KMS-11 (cell line): Measurements from ENCODE around the gene TC2N.
"Not testable (repeated sequence)": the region's sequence is repeated elsewhere in the genome, so short reads cannot be mapped to it uniquely, and the experiment has no call there.

Experiments
- H2AFZ ChIP-seq: fragments of 200-600 bp; sonication (generic); 2 replicates; pipeline ENCODE4 v1.6.1; 2016; ENCODE audit warnings: antibody characterized with exemption, mixed run types, low read depth
- H3K27ac ChIP-seq: fragments of 200-600 bp; sonication (generic); 2 replicates; pipeline ENCODE4 v1.6.1; 2016; ENCODE audit warnings: mild to moderate bottlenecking, mixed run types
- H3K27me3 ChIP-seq: fragments of 200-600 bp; sonication (generic); 2 replicates; pipeline ENCODE4 v1.6.1; 2017; ENCODE audit warnings: mild to moderate bottlenecking, low read depth, mixed run types, moderate library complexity; ENCODE audit not compliant: insufficient read depth
- H3K36me3 ChIP-seq: fragments of 200-600 bp; sonication (generic); 2 replicates; pipeline ENCODE4 v1.6.1; 2017; ENCODE audit warnings: mild to moderate bottlenecking, mixed run types; ENCODE audit not compliant: insufficient read depth
- H3K4me1 ChIP-seq: fragments of 200-600 bp; sonication (generic); 2 replicates; pipeline ENCODE4 v1.6.1; 2016; ENCODE audit warnings: mild to moderate bottlenecking, low read depth, mixed run types; ENCODE audit not compliant: poor library complexity, severe bottlenecking
- H3K4me2 ChIP-seq: fragments of 200-600 bp; sonication (generic); 2 replicates; pipeline ENCODE4 v1.7.0; 2016; ENCODE audit warnings: mild to moderate bottlenecking, mixed run types
- H3K4me3 ChIP-seq: fragments of 200-600 bp; sonication (generic); IDR thresholded peaks from 2 replicates; pipeline ENCODE4 v1.6.1; 2017; ENCODE audit warnings: low read depth, low read length, mixed read lengths; ENCODE audit not compliant: insufficient read depth
- H3K79me2 ChIP-seq: fragments of 200-600 bp; sonication (generic); 2 replicates; pipeline ENCODE4 v1.6.1; 2016; ENCODE audit warnings: low read depth, mixed run types; ENCODE audit not compliant: insufficient read depth
- H3K9ac ChIP-seq: fragments of 200-600 bp; sonication (generic); 2 replicates; pipeline ENCODE4 v1.6.1; 2016; ENCODE audit warnings: mild to moderate bottlenecking, mixed run types
- H4K20me1 ChIP-seq: fragments of 200-600 bp; sonication (generic); 2 replicates; pipeline ENCODE4 v1.6.1; 2016; ENCODE audit warnings: mild to moderate bottlenecking, mixed run types; ENCODE audit not compliant: insufficient read depth
- TF ChIP-seq, protein P1 (sequence below): fragments of 200-600 bp; sonication (generic); conservative IDR thresholded peaks from 2 replicates; pipeline ENCODE4 v1.6.1; 2017; ENCODE audit warnings: low read depth, mild to moderate bottlenecking, antibody characterized with exemption, low read length, moderate library complexity, mixed read lengths

TC2N gene

DNA sequence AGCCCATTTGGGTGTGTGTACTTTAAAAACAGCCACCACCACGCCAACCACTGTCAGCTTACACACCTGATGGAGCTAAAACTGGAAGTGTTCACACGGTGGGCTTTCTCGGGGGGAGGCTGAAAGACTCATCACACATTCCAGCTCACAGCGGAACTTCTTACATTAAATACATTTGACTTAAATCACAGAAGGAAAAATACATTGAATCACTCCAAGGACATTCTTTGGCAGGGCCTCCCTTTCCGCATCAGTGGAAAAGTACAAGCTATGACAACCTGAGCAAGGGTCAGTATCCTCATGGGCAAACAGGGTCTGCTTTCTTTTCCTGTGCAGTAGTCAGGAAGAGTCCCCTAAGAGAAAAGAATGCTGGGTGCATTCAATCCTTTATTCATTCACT is 31.0 kb upstream of the TC2N start:
- H3K27ac ChIP-seq: no peak overlapping the region
- H3K9ac ChIP-seq: no peak overlapping the region
- H3K36me3 ChIP-seq: no peaks in the 10 kb centered on the region
- H3K27me3 ChIP-seq: no peaks in the 10 kb centered on the region
- H2AFZ ChIP-seq: no peak overlapping the region
- H3K4me2 ChIP-seq: no peak overlapping the region
- H3K4me3 ChIP-seq: no peak overlapping the region
- TF ChIP-seq, protein P1, sequence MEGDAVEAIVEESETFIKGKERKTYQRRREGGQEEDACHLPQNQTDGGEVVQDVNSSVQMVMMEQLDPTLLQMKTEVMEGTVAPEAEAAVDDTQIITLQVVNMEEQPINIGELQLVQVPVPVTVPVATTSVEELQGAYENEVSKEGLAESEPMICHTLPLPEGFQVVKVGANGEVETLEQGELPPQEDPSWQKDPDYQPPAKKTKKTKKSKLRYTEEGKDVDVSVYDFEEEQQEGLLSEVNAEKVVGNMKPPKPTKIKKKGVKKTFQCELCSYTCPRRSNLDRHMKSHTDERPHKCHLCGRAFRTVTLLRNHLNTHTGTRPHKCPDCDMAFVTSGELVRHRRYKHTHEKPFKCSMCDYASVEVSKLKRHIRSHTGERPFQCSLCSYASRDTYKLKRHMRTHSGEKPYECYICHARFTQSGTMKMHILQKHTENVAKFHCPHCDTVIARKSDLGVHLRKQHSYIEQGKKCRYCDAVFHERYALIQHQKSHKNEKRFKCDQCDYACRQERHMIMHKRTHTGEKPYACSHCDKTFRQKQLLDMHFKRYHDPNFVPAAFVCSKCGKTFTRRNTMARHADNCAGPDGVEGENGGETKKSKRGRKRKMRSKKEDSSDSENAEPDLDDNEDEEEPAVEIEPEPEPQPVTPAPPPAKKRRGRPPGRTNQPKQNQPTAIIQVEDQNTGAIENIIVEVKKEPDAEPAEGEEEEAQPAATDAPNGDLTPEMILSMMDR: no peak
- H3K4me1 ChIP-seq: no peaks in the 10 kb centered on the region
- H4K20me1 ChIP-seq: no peaks in the 10 kb centered on the region
- H3K79me2 ChIP-seq: no peaks in the 10 kb centered on the region

DNA sequence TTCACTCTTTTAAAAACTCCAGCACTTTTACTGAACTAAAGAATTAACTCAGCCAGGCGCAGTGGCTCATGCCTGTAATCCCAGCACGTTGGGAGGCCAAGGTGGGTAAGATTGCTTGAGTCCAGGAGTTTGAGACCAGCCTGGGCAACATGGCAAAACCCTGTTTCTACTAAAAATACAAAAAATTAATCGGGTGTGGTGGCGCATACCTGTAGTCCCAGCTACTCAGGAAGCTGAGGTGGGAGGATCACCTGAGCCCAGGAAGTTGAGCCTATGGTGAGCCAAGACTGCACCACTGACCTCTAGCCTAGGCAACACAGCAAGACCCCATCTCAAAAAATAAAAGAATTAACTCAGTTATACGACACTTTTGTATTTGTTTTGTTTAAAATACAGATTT is 30.4 kb upstream of the TC2N start:
- H3K27ac ChIP-seq, H3K9ac ChIP-seq, H3K27me3 ChIP-seq, H3K79me2 ChIP-seq, H4K20me1 ChIP-seq, H2AFZ ChIP-seq, H3K4me1 ChIP-seq, H3K4me3 ChIP-seq, H3K36me3 ChIP-seq, H3K4me2 ChIP-seq: not testable (repeated sequence)

DNA sequence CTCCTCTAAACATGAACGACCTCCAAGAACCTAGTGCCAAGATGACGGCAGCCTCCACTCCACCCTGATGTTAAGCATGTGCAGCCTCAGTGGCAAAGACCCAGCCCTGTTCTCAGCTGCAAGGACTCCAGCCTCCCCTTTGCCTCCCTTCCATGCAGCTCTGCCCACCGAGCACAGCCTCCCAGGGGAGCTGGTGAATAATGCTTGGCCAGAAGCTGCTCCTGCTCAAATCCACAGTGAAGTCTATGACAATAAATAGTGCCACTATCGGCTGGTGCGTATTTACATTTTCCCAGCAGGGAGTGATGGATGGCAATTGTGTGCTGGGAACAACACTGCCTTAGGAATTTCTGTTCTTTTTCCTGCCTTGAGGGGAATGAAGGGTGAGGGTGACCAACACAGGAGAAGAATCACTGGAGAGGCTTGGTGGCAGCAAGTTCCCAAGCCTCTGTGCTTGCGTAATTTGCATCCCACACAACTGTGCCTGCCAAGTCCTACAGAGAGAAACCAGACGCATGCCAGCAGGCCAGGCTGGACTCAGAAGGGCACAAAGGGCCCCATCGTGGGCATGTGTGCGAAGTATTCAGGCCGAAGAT is 29.9 kb upstream of the TC2N start:
- H3K4me2 ChIP-seq: no peak overlapping the region

DNA sequence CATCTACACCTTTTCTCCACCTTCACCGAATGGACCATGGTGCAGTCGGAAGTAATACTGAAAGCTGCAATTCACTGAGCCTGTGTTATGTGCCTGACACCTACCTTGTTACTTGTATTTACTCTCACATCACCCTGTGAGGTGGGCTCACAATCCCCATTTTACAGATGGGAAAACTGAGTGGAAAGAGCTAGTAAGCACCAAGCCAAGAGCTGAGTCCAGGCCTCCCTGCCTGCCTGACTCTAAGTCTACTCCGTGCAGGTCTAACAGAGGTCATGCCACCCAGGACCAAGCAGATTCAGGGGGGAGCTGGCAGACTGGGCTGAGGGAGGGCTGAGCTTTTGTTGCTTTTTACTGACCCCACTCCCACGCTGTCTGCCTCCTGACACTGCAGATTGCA is 29.1 kb upstream of the TC2N start:
- TF ChIP-seq, protein P1: no peak

More for the DNA sequence above, 29.9 kb upstream of the TC2N start:
- no peak overlapping the region for H3K9ac ChIP-seq
- no peak overlapping the region for H3K27ac ChIP-seq
- H3K27me3 ChIP-seq: no peaks in the 10 kb centered on the region
- no peaks in the 10 kb centered on the region for H3K36me3 ChIP-seq
- H4K20me1 ChIP-seq: no peaks in the 10 kb centered on the region
- H2AFZ ChIP-seq: no peak overlapping the region
- no peak overlapping the region for H3K4me3 ChIP-seq
- no peaks in the 10 kb centered on the region for H3K4me1 ChIP-seq
- no peaks in the 10 kb centered on the region for H3K79me2 ChIP-seq
- TF ChIP-seq, protein P1: no peak

DNA sequence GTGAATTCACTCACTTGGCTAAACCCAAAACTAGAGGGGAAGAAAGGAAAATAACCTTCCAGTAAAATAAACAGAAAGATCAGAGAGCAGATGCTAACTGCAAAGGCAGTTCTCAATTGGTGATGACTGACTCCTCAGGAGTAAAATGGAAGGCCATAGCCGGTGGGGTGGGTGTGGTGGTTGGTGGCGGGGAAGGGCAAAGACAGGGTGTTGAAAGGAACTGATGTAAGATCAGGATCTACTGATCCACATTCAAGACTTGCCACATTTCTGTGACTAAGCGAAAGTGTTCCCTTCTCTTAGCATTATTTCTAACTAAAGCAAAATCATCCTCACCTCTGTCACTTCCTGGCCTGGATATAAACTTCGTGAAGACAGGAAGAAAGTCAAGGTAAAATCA is 26.3 kb upstream of the TC2N start:
- H3K79me2 ChIP-seq: no peaks in the 10 kb centered on the region
- H3K4me1 ChIP-seq: no peaks in the 10 kb centered on the region
- no peak overlapping the region for H3K4me3 ChIP-seq
- H3K27me3 ChIP-seq: no peaks in the 10 kb centered on the region
- H3K9ac ChIP-seq: no peak overlapping the region
- H3K36me3 ChIP-seq: no peaks in the 10 kb centered on the region
- H3K4me2 ChIP-seq: no peak overlapping the region
- H2AFZ ChIP-seq: no peak overlapping the region
- no peaks in the 10 kb centered on the region for H4K20me1 ChIP-seq
- no peak overlapping the region for H3K27ac ChIP-seq
- TF ChIP-seq, protein P1: no peak

More for the DNA sequence above, 29.1 kb upstream of the TC2N start:
- Histone ChIP-seq H3K4me1 (no peaks in the 10 kb centered on the region), H3K9ac (no peak overlapping the region), H3K27ac (no peak overlapping the region), H3K27me3 (no peaks in the 10 kb centered on the region), H3K36me3 (no peaks in the 10 kb centered on the region), H3K4me3 (no peak overlapping the region), H4K20me1 (no peaks in the 10 kb centered on the region), H3K4me2 (no peak overlapping the region), H3K79me2 (no peaks in the 10 kb centered on the region), H2AFZ (no peak overlapping the region)
